Fibroblast of mammary gland (primary cell): Measurements from ENCODE around the gene DNMT1.

Source experiments
- DNase-seq: peaks from one replicate; pipeline ENCODE4 v3.0.0-alpha.2; 2010; ENCODE audit warnings: low read depth
- H3K4me3 ChIP-seq: 2 replicates; pipeline ENCODE4 v1.5.1; 2011; ENCODE audit warnings: low read depth, mild to moderate bottlenecking, low read length, moderate library complexity; ENCODE audit not compliant: control insufficient read depth
- CTCF ChIP-seq: conservative IDR thresholded peaks from 2 replicates; pipeline ENCODE4 v1.5.1; 2011; ENCODE audit warnings: low read depth, low read length, inconsistent platforms; ENCODE audit not compliant: control insufficient read depth, insufficient read depth

The DNMT1 gene

GRCh38 chr19:10086591-10087192, 108.1 kb downstream of the DNMT1 start:
- H3K4me3 ChIP-seq: peak overlapping the region; percentile 85
- no peak for TF ChIP-seq CTCF
- DNase-seq: no peak

DNA sequence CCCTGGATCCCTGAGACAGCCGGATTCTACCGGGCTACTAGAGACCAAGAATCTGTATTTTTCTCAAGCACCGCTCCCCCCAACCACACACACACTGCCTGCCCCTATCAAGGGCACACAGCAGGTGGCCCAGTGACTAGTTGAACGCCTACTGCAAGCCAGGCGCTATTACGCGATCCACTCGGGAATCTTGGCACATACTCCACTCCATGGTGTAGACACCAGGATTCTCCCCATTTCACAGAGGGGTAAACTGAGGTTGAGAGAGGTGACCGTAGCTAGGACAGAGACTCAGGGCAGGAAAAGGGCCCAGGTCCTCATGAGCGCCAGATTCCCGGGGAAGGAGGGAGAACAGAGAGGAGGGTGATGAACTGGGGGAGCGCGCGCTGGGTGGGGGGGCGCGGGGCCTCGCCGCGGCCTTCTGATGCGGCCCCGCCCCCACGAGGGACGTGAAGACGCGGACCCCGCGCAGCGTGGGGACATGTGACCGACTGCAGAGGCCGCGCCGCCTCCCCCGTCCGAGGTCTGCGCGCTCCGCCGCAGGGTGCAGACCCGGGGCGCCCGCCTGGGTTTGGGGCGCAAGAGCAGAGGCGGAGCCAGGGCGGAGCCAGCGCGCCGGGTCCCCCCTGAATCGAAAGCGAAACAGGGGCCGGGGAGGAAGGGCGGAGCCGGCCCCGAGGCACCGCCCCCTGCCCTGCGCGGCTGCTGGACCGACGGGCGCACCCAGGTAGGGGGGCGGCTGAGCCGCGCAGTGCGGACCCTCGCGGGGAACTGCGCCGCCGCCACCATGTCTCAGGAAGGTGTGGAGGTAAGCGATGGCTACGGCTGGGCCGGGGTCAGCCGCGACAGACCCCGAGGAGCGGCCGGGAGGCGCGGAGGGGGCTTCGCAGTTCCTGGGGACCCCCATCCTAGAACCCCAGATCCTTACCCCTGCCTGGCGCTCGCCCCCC, 108.8 kb downstream of the DNMT1 start, which contains the start of gene SHFL:
Gene SHFL (plus strand): TSS at position 677 of the 950 bp plus-strand sequence. CDS start 111 bp downstream, at position 788.
- peak within 1 kb of the TSS; percentile 85 for H3K4me3 ChIP-seq
- peak; percentile 36 for DNase-seq
- TF ChIP-seq CTCF: no peak

- no peak for DNase-seq
- H3K4me3 ChIP-seq: no peak overlapping the region
- no peak for TF ChIP-seq CTCF
These were observed 110.0 kb downstream of the DNMT1 start for GRCh38 chr19:10084803-10085202.

DNA sequence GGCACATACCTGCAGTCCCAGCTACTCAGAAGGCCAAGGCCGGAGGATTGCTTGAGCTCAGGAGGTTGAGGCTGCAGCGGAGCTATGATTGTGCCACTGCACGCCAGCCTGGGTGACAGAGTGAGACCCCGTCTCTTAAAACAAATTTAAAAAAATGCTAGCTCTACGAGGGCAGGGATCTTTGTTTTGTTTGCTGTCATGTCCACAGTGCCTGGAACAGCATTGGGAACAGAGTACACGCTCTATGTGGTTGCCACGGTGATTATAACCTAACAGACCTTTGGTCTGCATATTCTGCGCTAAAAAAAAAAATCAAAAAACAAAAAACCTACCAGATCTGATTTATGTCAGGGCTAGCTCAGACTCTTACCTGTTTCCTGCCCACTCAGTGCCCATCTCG, 110.8 kb downstream of the DNMT1 start:
- H3K4me3 ChIP-seq: no peak overlapping the region
- no peak for TF ChIP-seq CTCF
- DNase-seq: no peak
